Stimulated activated naive CD4-positive, alpha-beta T cell (primary cell): ENCODE measurements around the gene KIF16B.
"Not testable (repeated sequence)": the region's sequence is repeated elsewhere in the genome, so short reads cannot be mapped to it uniquely, and the experiment has no call there.

ENCODE experiments used
- DNase-seq, 6 experiments: peaks; one replicate each; lab custom pipeline; 2025; lab: John Stamatoyannopoulos, UW

Gene KIF16B

DNA sequence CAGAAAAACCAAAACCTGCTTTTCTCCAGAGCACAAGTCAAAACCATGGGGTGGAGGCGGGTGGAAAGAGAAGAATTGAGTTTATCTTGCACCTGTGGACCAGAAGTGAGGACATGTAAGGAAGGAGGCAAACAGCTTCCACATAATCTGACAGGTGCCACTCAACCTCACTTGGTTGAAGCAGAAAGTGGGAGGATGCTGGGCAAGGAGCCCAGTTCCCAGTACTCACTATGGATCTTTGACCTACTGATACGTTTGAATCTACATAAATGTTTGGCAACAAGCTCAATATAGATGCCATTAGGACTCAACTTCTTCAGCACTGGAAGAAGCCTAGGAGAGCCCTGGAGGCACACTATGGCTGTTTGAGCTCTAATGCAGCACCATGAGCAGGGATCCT is 285.5 kb downstream of the KIF16B start:
- no peak for DNase-seq

GRCh38 chr20:16286601-16287000 is 286.6 kb downstream of the KIF16B start:
- DNase-seq: no peak

DNA sequence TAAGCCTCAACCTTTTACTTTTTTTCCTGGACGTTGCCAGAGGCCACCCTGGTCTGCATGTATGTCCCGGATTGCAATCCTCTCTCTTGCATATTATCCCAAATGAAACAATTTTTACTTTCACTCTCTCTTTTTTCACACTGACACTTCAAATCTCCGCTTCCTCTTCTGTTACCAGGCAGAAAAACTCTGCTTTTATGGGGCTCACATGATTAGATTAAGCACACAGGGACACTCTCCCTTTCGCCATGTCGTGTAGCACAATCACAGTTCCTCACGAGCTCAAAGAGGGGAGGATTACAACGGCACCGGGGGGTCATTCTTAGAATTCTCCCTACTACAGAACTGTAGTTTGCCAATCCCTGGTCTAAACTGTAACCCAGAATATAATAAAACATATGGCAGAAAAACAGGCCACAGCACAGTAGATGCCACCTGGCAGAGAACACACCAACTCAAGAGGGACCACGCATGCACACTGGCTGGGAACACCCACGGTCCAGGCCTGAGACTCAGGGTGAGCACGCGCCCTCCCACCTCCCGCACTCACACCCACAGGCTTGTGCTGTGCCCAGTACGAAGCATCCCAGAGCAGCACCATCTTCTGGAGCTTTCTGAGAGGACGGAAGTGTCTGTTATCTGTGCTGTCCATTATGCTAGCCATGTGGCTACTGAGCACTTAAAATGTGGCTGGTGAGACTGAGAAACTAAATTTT is 288.7 kb downstream of the KIF16B start:
- no peak for DNase-seq

GRCh38 chr20:16283978-16284377 is 289.3 kb downstream of the KIF16B start:
- DNase-seq: no peak

GRCh38 chr20:16283307-16283706 is 289.9 kb downstream of the KIF16B start:
- DNase-seq: no peak

DNA sequence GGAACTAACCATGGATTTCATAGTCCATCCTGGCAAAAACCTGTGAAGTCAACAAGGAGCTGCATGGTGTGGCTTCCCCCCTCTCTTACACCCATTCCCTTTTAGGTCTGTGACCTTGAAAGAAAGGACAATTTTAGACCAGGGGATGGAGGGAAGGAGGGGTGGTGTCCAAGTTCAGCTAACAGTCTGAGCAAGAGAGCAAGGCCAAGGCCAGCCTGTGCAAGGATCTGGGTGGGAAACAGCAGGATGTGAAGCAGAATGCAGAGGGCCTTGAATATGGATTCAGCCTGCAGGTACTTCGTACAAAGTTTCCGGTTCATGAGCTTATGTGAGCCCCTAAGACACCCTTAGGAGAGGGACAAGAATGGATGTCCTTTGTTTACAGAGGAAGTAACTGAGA is 293.0 kb downstream of the KIF16B start:
- no peak for DNase-seq

GRCh38 chr20:16279320-16279719 is 293.9 kb downstream of the KIF16B start:
- no peak for DNase-seq

DNA sequence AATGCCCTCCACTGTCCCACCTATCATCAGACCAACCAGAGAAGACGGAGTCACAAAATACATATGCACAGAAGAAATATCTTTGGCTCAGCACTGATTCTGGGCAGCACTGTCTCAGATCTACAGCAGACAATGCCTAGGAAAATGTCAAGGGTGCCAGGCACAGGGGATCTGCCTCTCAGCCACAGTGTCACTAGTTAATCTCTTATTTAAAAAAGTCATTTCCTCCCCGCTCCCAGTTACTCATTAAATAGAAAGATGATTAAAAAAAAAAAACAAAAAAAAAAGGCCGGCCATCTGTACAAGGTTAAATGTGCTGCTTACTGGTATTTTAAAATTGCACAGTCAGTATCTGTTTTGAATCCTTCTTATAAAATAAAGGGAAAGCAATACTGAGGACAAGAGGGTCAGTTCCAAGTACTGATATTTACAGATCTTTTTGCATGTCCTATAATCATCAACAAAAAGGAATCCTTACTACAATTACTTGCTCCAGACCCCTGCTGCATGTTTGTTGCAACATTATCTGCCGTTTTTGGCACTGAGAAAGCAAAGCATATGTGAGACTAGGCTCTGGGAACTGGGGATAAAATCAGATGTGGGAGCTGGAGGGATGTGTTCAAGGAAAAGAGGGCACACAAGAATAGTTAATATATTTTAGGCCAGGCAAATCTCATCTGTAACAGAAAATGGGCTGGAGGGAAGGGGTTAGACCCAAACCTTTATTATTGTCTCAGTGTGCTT is 299.3 kb downstream of the KIF16B start:
- DNase-seq: no peak

DNA sequence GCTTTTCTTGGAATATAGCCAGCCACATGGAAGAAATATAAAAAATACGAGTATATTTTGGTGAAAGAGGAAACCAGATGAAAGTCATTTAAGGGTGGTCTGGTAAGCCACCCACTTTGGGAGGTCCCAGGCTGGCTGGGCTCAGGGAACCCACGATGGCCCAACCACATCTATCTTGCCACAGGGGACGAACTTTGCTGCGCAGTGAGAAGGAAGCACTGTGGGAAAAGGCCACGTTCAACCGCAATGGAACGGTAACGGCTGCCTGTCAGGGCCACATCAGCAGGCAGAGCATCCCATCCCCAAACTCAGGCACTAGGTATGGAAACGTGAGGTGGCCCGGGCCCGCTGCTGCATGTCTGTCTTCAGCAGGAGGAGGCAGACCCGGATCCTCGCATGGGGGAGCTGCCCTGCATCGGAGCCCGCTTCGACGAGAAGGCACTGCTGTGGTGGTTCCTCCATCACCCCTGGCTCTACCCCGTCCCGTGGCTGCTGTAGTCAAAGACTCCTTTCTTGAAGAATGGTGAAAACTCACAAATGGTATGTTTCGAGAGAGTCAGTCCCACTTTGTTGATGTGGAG is 300.4 kb downstream of the KIF16B start:
- DNase-seq: no peak

- DNase-seq: no peak
Observed at GRCh38 chr20:16271450-16271849, 301.8 kb downstream of the KIF16B start.

DNA sequence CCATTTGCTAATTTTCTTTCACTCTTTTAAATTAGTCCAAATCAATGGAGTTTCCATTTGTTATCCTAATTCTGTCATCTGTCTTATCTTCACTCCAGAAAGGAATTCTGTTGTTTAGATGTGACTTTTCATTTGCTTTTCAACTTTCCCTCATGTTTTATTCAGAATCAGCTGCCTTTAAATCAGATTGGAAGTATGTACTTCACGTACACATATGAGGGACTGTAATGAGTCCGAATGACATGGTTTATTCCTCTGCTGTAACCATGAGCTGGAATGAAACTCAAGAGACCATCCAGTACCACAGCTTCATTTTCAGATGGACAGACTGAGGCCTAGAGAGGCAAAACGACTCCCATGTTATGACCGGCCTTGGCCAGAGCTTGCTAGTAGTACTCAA is 302.3 kb downstream of the KIF16B start:
- DNase-seq: no peak

DNA sequence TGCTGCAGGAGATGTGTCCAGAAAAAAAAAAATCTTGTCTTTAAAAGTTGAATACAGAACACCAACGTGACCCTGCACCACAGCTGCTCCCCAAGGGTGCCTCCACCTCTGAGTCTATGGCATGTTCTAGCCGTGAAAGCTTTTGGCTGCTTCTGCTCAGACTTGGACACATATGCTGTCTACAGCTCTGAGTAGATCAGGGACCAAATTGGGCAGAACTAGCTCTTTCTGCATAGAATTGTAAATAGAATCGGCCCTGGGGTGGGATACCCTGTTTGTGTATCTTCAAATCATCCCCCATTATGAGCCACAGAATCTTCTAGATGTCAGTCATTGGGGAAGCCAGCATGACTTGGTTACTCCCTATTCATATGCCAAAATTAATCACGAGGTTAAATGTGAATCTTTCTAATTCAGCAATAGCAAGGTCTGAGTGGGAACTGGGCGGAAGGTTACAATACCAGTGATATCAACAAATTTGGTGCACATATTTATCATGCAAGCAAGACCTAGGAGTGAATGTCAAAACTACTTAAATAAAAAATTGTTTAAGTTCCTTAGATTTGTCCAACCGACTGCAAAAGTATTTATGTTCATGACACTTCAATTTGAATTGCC is 302.8 kb downstream of the KIF16B start:
- no peak for DNase-seq

- no peak for DNase-seq
Observed at GRCh38 chr20:16267526-16267925, 305.7 kb downstream of the KIF16B start.

- no peak for DNase-seq
Observed at GRCh38 chr20:16265334-16265733, 307.9 kb downstream of the KIF16B start.

GRCh38 chr20:16263582-16263981 is 309.7 kb downstream of the KIF16B start:
- DNase-seq: no peak

DNA sequence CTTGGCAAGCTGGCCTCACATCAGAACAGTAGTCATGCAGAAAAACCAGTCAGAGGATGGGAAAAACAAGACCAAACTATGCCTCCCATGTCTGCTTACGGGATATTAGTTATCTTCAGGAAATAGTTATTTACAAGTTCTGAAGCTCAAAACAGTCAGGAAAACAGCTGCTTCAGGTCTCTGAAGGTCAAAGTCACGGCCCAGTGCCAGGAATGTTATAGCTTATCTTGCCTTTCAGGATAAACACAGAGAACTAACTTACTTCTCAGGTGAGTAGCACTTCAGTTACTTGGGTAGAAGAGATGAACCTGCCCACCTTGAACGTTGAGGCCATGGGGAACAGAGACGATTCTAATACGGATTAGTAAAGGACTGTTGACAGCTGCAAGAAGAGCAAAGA is 310.7 kb downstream of the KIF16B start:
- no peak for DNase-seq

DNA sequence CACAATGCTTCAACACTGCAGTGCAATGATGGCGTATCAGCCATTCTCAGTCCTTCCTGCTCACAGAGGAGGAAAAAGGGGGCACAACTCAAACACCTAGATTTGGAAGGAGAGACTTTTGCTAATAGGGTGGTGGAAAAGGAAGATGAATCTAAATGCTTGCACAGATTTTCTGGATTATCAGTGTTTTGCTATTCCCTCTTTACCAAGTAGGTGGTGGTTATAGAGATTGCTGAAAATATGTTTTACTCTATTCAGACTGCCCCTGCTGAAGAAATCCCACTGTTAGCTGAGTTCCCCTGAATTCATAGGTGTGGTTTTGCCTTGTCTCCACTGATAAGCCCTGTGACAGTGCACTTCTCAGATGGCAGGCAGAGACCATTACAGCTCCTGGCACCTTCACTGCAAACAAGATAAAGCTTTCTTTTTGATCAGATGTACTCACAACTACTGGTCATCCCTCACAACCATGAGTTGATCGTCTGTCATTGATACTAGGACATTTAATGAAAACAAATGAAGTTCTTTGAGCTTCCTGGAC is 311.4 kb downstream of the KIF16B start:
- DNase-seq: no peak

GRCh38 chr20:16260911-16261310 is 312.3 kb downstream of the KIF16B start:
- DNase-seq: no peak

GRCh38 chr20:16260133-16260532 is 313.1 kb downstream of the KIF16B start:
- not testable (repeated sequence) for DNase-seq

- DNase-seq: no peak
Observed at GRCh38 chr20:16258766-16259165, 314.5 kb downstream of the KIF16B start.

DNA sequence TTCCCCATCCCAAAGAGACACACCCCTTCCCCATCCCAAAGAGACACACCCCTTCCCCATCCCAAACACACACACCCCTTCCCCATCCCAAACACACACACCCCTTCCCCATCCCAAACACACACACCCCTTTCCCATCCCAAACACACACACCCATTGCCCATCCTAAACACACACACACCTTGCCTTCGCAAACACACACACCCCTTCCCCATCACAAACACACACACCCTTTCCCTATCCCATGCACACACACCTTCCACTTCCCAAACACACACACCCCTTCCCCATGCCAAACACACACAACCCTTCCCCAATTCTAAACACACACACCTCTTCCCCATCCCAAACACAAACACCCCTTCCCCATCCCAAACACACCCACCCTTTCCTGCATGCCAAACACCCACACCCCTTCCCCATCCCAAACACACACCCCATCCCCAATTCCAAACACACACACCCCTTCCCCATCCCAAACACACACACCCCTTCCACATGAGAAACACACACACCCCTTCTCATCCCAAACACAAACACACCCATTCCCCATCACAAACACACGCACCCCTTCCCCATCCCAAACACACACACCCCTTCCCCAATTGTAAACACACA is 315.3 kb downstream of the KIF16B start:
- DNase-seq: no peak

DNA sequence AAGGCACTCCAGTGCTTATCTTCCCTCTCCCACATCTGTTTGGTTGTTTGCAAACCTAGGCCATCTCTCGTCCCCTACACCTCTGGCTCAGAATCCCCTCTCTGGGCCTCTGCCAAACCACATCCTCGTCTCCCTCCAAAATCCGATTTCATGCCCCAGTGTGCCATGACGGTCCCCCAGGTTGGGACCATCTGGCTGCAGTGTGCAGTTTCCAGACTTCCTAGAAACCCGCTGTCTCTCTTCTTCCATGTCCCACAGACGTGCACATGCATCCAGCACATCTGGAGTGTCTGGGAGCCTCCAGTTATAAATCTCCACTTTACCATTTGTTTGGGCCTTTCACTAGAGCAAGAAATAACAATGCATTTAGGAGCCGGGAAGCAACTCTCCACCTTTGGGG is 316.2 kb downstream of the KIF16B start:
- DNase-seq: no peak
